B cell (primary cell): ENCODE results near the gene LRRTM3. TPM values are rescaled to one million over a fixed set of nuclear protein-coding genes. Genes with fewer than 3 reads are reported as not detected.

ENCODE experiments used
- ATAC-seq: fragments of 200-7000 bp; cut with Tn5 transposase; one replicate; pipeline ENCODE4 v1.10.0; 2021; ENCODE audit warnings: low read depth, mild to moderate bottlenecking, moderate number of reproducible peaks, moderate library complexity
- CTCF ChIA-PET: fragments of 350-600 bp; sonication (Branson Sonifier 250); formaldehyde crosslinking; loops from one replicate; lab custom pipeline; 2021; ENCODE audit warnings: antibody characterized with exemption, inconsistent platforms; lab: Charles Lee
- POLR2A ChIA-PET: fragments of 350-600 bp; sonication (Branson Sonifier 250); formaldehyde crosslinking; loops from one replicate; lab custom pipeline; 2021; ENCODE audit warnings: antibody characterized with exemption; lab: Charles Lee
- DNase-seq: peaks from one replicate; pipeline ENCODE4 v3.0.0; 2013
- H2AFZ ChIP-seq: 2 replicates; pipeline ENCODE4 v1.6.1; 2012; ENCODE audit warnings: mild to moderate bottlenecking, low read depth, low read length; ENCODE audit not compliant: insufficient read depth, poor library complexity, severe bottlenecking
- H3K27ac ChIP-seq, 2 donors: 1 replicate in 1 of 2; 2 replicates in 1 of 2; pipeline ENCODE4 v1.5.1; 2012 to 2013; ENCODE audit warnings: low read length in 2 of 2, mild to moderate bottlenecking in 2 of 2, moderate library complexity in 1 of 2
- H3K27me3 ChIP-seq, 4 experiments: fragments of 200-600 bp in 1 of 4; sonication (generic) in 1 of 4; replicated peaks in 1 of 4; 1 replicate in 2 of 4; 2 replicates in 2 of 4; pipeline versions ENCODE4 v1.6.1 to v1.7.0; 2013 to 2016; ENCODE audit warnings: low read length in 3 of 4, mild to moderate bottlenecking in 2 of 4, mixed read lengths in 1 of 4, moderate library complexity in 1 of 4; ENCODE audit not compliant: insufficient read depth in 4 of 4, control insufficient read depth in 3 of 4; ENCODE audit errors: control extremely low read depth in 1 of 4
- H3K36me3 ChIP-seq, 2 experiments: replicated peaks in 1 of 2; 1 replicate in 1 of 2; 2 replicates in 1 of 2; pipeline versions ENCODE4 v1.6.1 to v1.7.1; 2013; ENCODE audit warnings: low read length in 1 of 2; ENCODE audit not compliant: insufficient read depth in 2 of 2, control insufficient read depth in 1 of 2; ENCODE audit errors: control extremely low read depth in 1 of 2, extremely low read depth in 1 of 2
- H3K4me1 ChIP-seq, 2 donors: fragments of 200-600 bp in 1 of 2; sonication (generic) in 1 of 2; 1 replicate in 1 of 2; 2 replicates in 1 of 2; pipeline versions ENCODE4 v1.5.1 to v1.6.1; 2013 to 2017; ENCODE audit warnings: low read length in 2 of 2; ENCODE audit not compliant: control insufficient read depth in 2 of 2, insufficient read depth in 2 of 2
- H3K4me2 ChIP-seq: replicated peaks from 2 replicates; pipeline ENCODE3; 2012; ENCODE audit warnings: mild to moderate bottlenecking, low read depth, low read length; ENCODE audit not compliant: poor library complexity, severe bottlenecking
- H3K4me3 ChIP-seq, 5 experiments: fragments of 200-600 bp in 1 of 5; sonication (generic) in 1 of 5; 1 replicate in 3 of 5; 2 replicates in 2 of 5; pipeline versions ENCODE4 v1.5.1 to v1.7.0; 2011 to 2016; ENCODE audit warnings: low read length in 4 of 5, mild to moderate bottlenecking in 4 of 5, low read depth in 2 of 5, control low read depth in 1 of 5, moderate library complexity in 1 of 5; ENCODE audit not compliant: insufficient read depth in 1 of 5; ENCODE audit errors: control extremely low read depth in 1 of 5, extremely low read depth in 1 of 5
- H3K79me2 ChIP-seq: fragments of 200-600 bp; sonication (generic); one replicate; pipeline ENCODE4 v1.6.0; 2016; ENCODE audit warnings: low read length; ENCODE audit not compliant: control insufficient read depth, insufficient read depth
- H3K9ac ChIP-seq: fragments of 200-600 bp; sonication (generic); 2 replicates; pipeline ENCODE4 v1.6.1; 2017; ENCODE audit warnings: mild to moderate bottlenecking, low read length, moderate library complexity
- H3K9me3 ChIP-seq, 3 donors: one replicate each; pipeline versions ENCODE4 v1.6.1 to v1.7.1; 2013; ENCODE audit warnings: low read length in 2 of 3; ENCODE audit not compliant: control insufficient read depth in 2 of 3, insufficient read depth in 1 of 3; ENCODE audit errors: control extremely low read depth in 1 of 3
- H4K20me1 ChIP-seq: 2 replicates; pipeline ENCODE4 v1.6.0; 2012; ENCODE audit warnings: mild to moderate bottlenecking, low read length; ENCODE audit not compliant: insufficient read depth, control insufficient read depth, poor library complexity, severe bottlenecking
- H3K27ac Mint-ChIP-seq: one replicate; pipeline ENCODE4 v1.8.0; 2021; ENCODE audit warnings: mixed read lengths
- H3K27me3 Mint-ChIP-seq: one replicate; pipeline ENCODE4 v1.8.0; 2021; ENCODE audit warnings: mixed read lengths
- H3K4me1 Mint-ChIP-seq: one replicate; pipeline ENCODE4 v1.8.0; 2021; ENCODE audit warnings: mixed read lengths
- H3K4me3 Mint-ChIP-seq: one replicate; pipeline ENCODE4 v1.8.0; 2021; ENCODE audit warnings: mixed read lengths
- H3K9me3 Mint-ChIP-seq: one replicate; pipeline ENCODE4 v1.8.0; 2022; ENCODE audit warnings: mixed read lengths; ENCODE audit not compliant: insufficient read depth
- CTCF ChIP-seq: fragments of 200-600 bp; IDR thresholded peaks from one replicate; pipeline ENCODE4 v1.8.0; 2022; ENCODE audit warnings: antibody characterized with exemption, mild to moderate bottlenecking
- EZH2 ChIP-seq: IDR thresholded peaks from 2 replicates; pipeline ENCODE4 v1.6.1; 2012; ENCODE audit warnings: borderline replicate concordance, low read depth, mild to moderate bottlenecking, moderate library complexity, low read length; ENCODE audit not compliant: insufficient read depth, poor library complexity, severe bottlenecking
- WGBS: methylation state at CpG from one replicate; pipeline ENCODE4 v1.1.5; 2013; ENCODE audit warnings: missing lambda C conversion rate; ENCODE audit not compliant: insufficient coverage; 5-methylcytosine and 5-hydroxymethylcytosine counted together
- intact Hi-C: fragments of 100-400 bp; cut with micrococcal nuclease; formaldehyde crosslinking; loops from one replicate; pipeline ENCODE4 v1.10.0; 2022
- polyA plus RNA-seq: library from polyadenylated mRNA; depleted of rRNA; stranded (reverse); fragments of >200 nt; gene quantifications from 2 replicates; pipeline ENCODE4 v1.2.3, GENCODE V29; 2012
- total RNA-seq, 2 donors: library from RNA; stranded (reverse); fragments of 120-200 nt in 1 of 2; gene quantifications; 1 replicate in 1 of 2; 2 replicates in 1 of 2; pipeline versions ENCODE4 v1.2.3 to v1.2.4, GENCODE V29; 2013 to 2022

LRRTM3 gene
- total and polyA plus RNA-seq, 2 donors (not counting 1 experiment from before 2014, with no cell fraction given), result not detected

- Histone ChIP-seq H3K9ac (no peak overlapping the region), H3K36me3 (no peaks in the 10 kb centered on the region), H3K9me3 (peaks cover 0 to 4% (median 0%) of the 10 kb centered on the region in 3 donors), H3K4me2 (no peak overlapping the region), H3K4me3 (no peak overlapping the region), H3K4me1 (no peaks in the 10 kb centered on the region), H2AFZ (no peak overlapping the region), H3K79me2 (no peaks in the 10 kb centered on the region), H4K20me1 (no peaks in the 10 kb centered on the region), H3K27me3 (no peaks in the 10 kb centered on the region), H3K27ac (no peak overlapping the region)
- DNase-seq (no peak), ATAC-seq (no peak)
- POLR2A ChIA-PET, result no interaction called here
- no CpG with 5 or more reads among the region's 3 CpGs for WGBS
- intact Hi-C loops, result no loop called here
- CTCF ChIA-PET, result no interaction called here
- Mint-ChIP-seq H3K27ac (no peak overlapping the region), H3K9me3 (no peaks in the 10 kb centered on the region), H3K4me3 (no peak overlapping the region), H3K4me1 (no peaks in the 10 kb centered on the region), H3K27me3 (no peaks in the 10 kb centered on the region)
- TF ChIP-seq CTCF, result no peak
- TF ChIP-seq EZH2, result no peak
Measured at GRCh38 chr10:67046507-67046906, 120.7 kb downstream of the LRRTM3 start.

GRCh38 chr10:67049988-67050387, 124.2 kb downstream of the LRRTM3 start:
- no peak overlapping the region for H2AFZ ChIP-seq
- no peak overlapping the region for H3K27ac ChIP-seq
- peaks cover 0 to 4% (median 0%) of the 10 kb centered on the region in 3 donors for H3K9me3 ChIP-seq
- H3K36me3 ChIP-seq, result no peaks in the 10 kb centered on the region
- no peak overlapping the region for H3K9ac ChIP-seq
- Mint-ChIP-seq H3K4me1 (no peaks in the 10 kb centered on the region), H3K27ac (no peak overlapping the region), H3K9me3 (no peaks in the 10 kb centered on the region), H3K27me3 (no peaks in the 10 kb centered on the region), H3K4me3 (no peak overlapping the region)
- no peaks in the 10 kb centered on the region for H3K27me3 ChIP-seq
- DNase-seq (no peak), ATAC-seq (no peak)
- ChIA-PET CTCF (no interaction called here), POLR2A (no interaction called here)
- H3K79me2 ChIP-seq, result no peaks in the 10 kb centered on the region
- no peaks in the 10 kb centered on the region for H4K20me1 ChIP-seq
- H3K4me1 ChIP-seq, result no peaks in the 10 kb centered on the region
- no peak overlapping the region for H3K4me2 ChIP-seq
- no CpG with 5 or more reads among the region's 3 CpGs for WGBS
- no peak for TF ChIP-seq CTCF
- TF ChIP-seq EZH2, result no peak
- intact Hi-C loops, result no loop called here
- H3K4me3 ChIP-seq, result no peak overlapping the region
